Muscle layer of colon (tissue), 2 donors: Measurements from ENCODE around the gene CLIP3.

Experiments used
- H3K27ac ChIP-seq: one replicate; pipeline ENCODE4 v1.7.0; 2013; ENCODE audit warnings: low read depth, mild to moderate bottlenecking, low read length, moderate library complexity
- H3K27me3 ChIP-seq, 2 donors: one replicate each; pipeline ENCODE4 v1.7.0; 2013; ENCODE audit warnings: low read length in 2 of 2, mild to moderate bottlenecking in 2 of 2; ENCODE audit not compliant: insufficient read depth in 2 of 2, control insufficient read depth in 1 of 2
- H3K36me3 ChIP-seq: one replicate; pipeline ENCODE4 v1.7.0; 2013; ENCODE audit warnings: mild to moderate bottlenecking, low read length; ENCODE audit not compliant: insufficient read depth
- H3K4me1 ChIP-seq: one replicate; pipeline ENCODE4 v1.7.0; 2013; ENCODE audit warnings: mild to moderate bottlenecking, low read length; ENCODE audit not compliant: insufficient read depth
- H3K4me3 ChIP-seq, 2 donors: one replicate each; pipeline ENCODE4 v1.7.0; 2013; ENCODE audit warnings: low read length in 2 of 2, low read depth in 1 of 2, mild to moderate bottlenecking in 1 of 2, moderate library complexity in 1 of 2
- H3K9ac ChIP-seq: one replicate; pipeline ENCODE4 v1.7.0; 2013; ENCODE audit warnings: low read length
- H3K9me3 ChIP-seq: one replicate; pipeline ENCODE4 v1.7.0; 2013; ENCODE audit warnings: mild to moderate bottlenecking, low read length
- donor health status: abdominal sarcoma.
- donor health status: Adenocarcinoma of cecum.

Gene CLIP3

GRCh38 chr19:35996777-35997176 is 35.9 kb downstream of the CLIP3 start:
- Histone ChIP-seq H3K9me3 (no peaks in the 10 kb centered on the region), H3K36me3 (peaks cover 9% of the 10 kb centered on the region), H3K27ac (no peak overlapping the region), H3K27me3 (no peaks in the 10 kb centered on the region), H3K4me1 (peaks cover 26% of the 10 kb centered on the region), H3K9ac (no peak overlapping the region), H3K4me3 (peak overlapping the region in 1 of 2 donors; percentile 90)

- Histone ChIP-seq H3K9me3 (no peaks in the 10 kb centered on the region), H3K4me3 (peak within 1 kb of the TSS; percentile 78 to 90), H3K9ac (peak within 1 kb of the TSS; percentile 96), H3K27me3 (no peaks in the 10 kb centered on the region), H3K27ac (peak within 1 kb of the TSS; percentile 83), H3K36me3 (no peaks in the 10 kb centered on the region), H3K4me1 (peaks cover 26% of the 10 kb centered on the region)
Measured at GRCh38 chr19:35995048-35995993, 37.4 kb downstream of the CLIP3 start, which contains the start of gene SDHAF1. Gene SDHAF1, plus strand, starts transcription at chr19:35995188. Its CDS starts 87 bp downstream, at chr19:35995275.

- Histone ChIP-seq H3K4me3 (peak overlapping the region; percentile 17 to 90), H3K27ac (no peak overlapping the region), H3K27me3 (no peaks in the 10 kb centered on the region), H3K4me1 (peaks cover 18% of the 10 kb centered on the region), H3K9me3 (no peaks in the 10 kb centered on the region), H3K9ac (no peak overlapping the region), H3K36me3 (no peaks in the 10 kb centered on the region)
Measured at GRCh38 chr19:35993923-35994598, 38.6 kb downstream of the CLIP3 start.

- Histone ChIP-seq H3K27ac (no peak overlapping the region), H3K36me3 (no peaks in the 10 kb centered on the region), H3K9ac (no peak overlapping the region), H3K9me3 (no peaks in the 10 kb centered on the region), H3K4me3 (no peak overlapping the region), H3K27me3 (no peaks in the 10 kb centered on the region), H3K4me1 (peaks cover 12% of the 10 kb centered on the region)
Measured at GRCh38 chr19:35992907-35993765, 39.5 kb downstream of the CLIP3 start.

- no peak overlapping the region for H3K4me3 ChIP-seq
- H3K27ac ChIP-seq = no peak overlapping the region
- no peak overlapping the region for H3K9ac ChIP-seq
- peaks cover 0 to 10% of the 10 kb centered on the region in 2 donors for H3K27me3 ChIP-seq
- no peaks in the 10 kb centered on the region for H3K9me3 ChIP-seq
- H3K4me1 ChIP-seq = peaks cover 12% of the 10 kb centered on the region
- H3K36me3 ChIP-seq = no peaks in the 10 kb centered on the region
Measured at GRCh38 chr19:35991731-35992450, 40.8 kb downstream of the CLIP3 start.

GRCh38 chr19:35990771-35991730 is 41.6 kb downstream of the CLIP3 start:
- H3K27me3 ChIP-seq = peaks cover 5 to 18% of the 10 kb centered on the region in 2 donors
- peaks cover 4% of the 10 kb centered on the region for H3K4me1 ChIP-seq
- no peaks in the 10 kb centered on the region for H3K36me3 ChIP-seq
- H3K9ac ChIP-seq = no peak overlapping the region
- no peak overlapping the region for H3K27ac ChIP-seq
- H3K9me3 ChIP-seq = no peaks in the 10 kb centered on the region
- H3K4me3 ChIP-seq = no peak overlapping the region

GRCh38 chr19:35990156-35990555 is 42.5 kb downstream of the CLIP3 start:
- Histone ChIP-seq H3K27me3 (peaks cover 8 to 21% of the 10 kb centered on the region in 2 donors), H3K9me3 (no peaks in the 10 kb centered on the region), H3K9ac (no peak overlapping the region), H3K27ac (no peak overlapping the region), H3K4me1 (no peaks in the 10 kb centered on the region), H3K4me3 (no peak overlapping the region), H3K36me3 (no peaks in the 10 kb centered on the region)

GRCh38 chr19:35988824-35989223 is 43.8 kb downstream of the CLIP3 start:
- peaks cover 8 to 21% of the 10 kb centered on the region in 2 donors for H3K27me3 ChIP-seq
- H3K4me1 ChIP-seq = no peaks in the 10 kb centered on the region
- H3K4me3 ChIP-seq = no peak overlapping the region
- H3K36me3 ChIP-seq = no peaks in the 10 kb centered on the region
- no peak overlapping the region for H3K9ac ChIP-seq
- no peaks in the 10 kb centered on the region for H3K9me3 ChIP-seq
- H3K27ac ChIP-seq = no peak overlapping the region

- Histone ChIP-seq H3K9me3 (no peaks in the 10 kb centered on the region), H3K27ac (no peak overlapping the region), H3K4me1 (no peaks in the 10 kb centered on the region), H3K36me3 (no peaks in the 10 kb centered on the region), H3K27me3 (peaks cover 8 to 21% of the 10 kb centered on the region in 2 donors), H3K4me3 (no peak overlapping the region), H3K9ac (no peak overlapping the region)
Measured at GRCh38 chr19:35987571-35987896, 45.1 kb downstream of the CLIP3 start.
